ENCODE measurements around the gene FBXW8. TPM values are rescaled to one million over a fixed set of nuclear protein-coding genes. Genes with fewer than 3 reads are reported as not detected.

The FBXW8 gene
- total RNA-seq, 1 experiment from 2014 or later = 15.6 TPM

DNA sequence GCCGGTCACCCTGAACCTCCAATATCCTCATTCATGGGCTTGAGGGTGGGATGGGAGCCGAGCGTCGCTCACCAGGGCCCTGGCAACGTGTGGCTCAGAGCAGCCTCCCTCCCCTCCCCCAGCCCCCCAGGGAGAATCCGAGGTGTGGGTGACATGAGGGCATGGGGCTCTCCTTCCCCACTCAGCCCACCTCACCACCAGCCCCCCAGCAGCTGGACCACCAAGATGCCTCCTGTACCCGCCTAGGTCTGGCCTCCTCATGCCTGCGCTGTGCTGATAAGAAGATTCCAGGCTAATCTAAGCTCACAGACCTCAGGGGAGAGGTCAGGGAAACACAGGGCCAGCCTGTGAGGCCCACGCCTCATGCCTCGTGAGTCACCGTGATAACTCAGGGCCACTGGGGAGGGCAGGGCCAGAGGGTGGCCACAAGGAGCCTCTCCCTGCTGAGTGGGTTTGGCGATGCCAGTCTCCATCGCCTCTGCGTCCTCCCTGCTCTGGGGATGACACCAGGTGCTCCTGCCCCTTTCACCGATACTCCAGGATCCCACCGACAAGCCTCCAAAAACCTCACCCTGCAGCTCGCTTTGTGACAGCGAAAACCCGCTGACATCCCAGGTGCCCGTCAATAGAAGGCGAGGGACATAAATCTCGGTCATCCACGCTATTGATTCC is 131.6 kb downstream of the FBXW8 start (continued):
- TF ChIP-seq MYBL2 (CRISPR knock-in tag; IDR thresholded peaks at IDR 0.05) (no peak), CDX4 (CRISPR knock-in tag; IDR thresholded peaks at IDR 0.05; ENCODE audit: borderline replicate concordance) (no peak), CREB1 (CRISPR knock-in tag; IDR thresholded peaks at IDR 0.05) (no peak), MXD4 (CRISPR knock-in tag; IDR thresholded peaks at IDR 0.05; ENCODE audit: borderline replicate concordance) (no peak), GABPB1 (CRISPR knock-in tag; IDR thresholded peaks at IDR 0.05) (no peak), MAX (CRISPR knock-in tag; IDR thresholded peaks at IDR 0.05) (no peak), NFE2L1 (CRISPR knock-in tag; IDR thresholded peaks at IDR 0.05) (no peak), ZNF396 (CRISPR knock-in tag; IDR thresholded peaks at IDR 0.05; ENCODE audit: borderline replicate concordance) (no peak)
- TF ChIP-seq, protein P1, sequence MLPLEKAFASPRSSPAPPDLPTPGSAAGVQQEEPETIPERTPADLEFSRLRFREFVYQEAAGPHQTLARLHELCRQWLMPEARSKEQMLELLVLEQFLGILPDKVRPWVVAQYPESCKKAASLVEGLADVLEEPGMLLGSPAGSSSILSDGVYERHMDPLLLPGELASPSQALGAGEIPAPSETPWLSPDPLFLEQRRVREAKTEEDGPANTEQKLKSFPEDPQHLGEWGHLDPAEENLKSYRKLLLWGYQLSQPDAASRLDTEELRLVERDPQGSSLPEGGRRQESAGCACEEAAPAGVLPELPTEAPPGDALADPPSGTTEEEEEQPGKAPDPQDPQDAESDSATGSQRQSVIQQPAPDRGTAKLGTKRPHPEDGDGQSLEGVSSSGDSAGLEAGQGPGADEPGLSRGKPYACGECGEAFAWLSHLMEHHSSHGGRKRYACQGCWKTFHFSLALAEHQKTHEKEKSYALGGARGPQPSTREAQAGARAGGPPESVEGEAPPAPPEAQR (CRISPR knock-in tag; IDR thresholded peaks at IDR 0.05) = no peak

- POLR2A ChIA-PET = no interaction called here
- Mint-ChIP-seq H3K27ac (no peak overlapping the region), H3K27me3 (ENCODE audit: low read depth) (no peaks in the 10 kb centered on the region), H3K4me3 (no peak overlapping the region), H3K36me3 (no peaks in the 10 kb centered on the region), H3K9me3 (no peaks in the 10 kb centered on the region), H3K4me1 (peaks cover 35% of the 10 kb centered on the region)
- CTCF ChIA-PET = no interaction called here
- no peak for ATAC-seq
- no peak for DNase-seq (ENCODE audit: low spot score)
- TF ChIP-seq ZNF281 (CRISPR knock-in tag; IDR thresholded peaks at IDR 0.05) (no peak), GABPB1 (CRISPR knock-in tag; IDR thresholded peaks at IDR 0.05) (no peak), ZNF219 (CRISPR knock-in tag; IDR thresholded peaks at IDR 0.05; ENCODE audit: borderline replicate concordance) (no peak), FOXP4 (CRISPR knock-in tag; IDR thresholded peaks at IDR 0.05) (no peak), ATF2 (CRISPR knock-in tag; IDR thresholded peaks at IDR 0.05; ENCODE audit: borderline replicate concordance, low read depth) (no peak), FOXP1 (CRISPR knock-in tag; IDR thresholded peaks at IDR 0.05; ENCODE audit: borderline replicate concordance) (no peak), ZNF121 (CRISPR knock-in tag; IDR thresholded peaks at IDR 0.05) (no peak), ERG (CRISPR knock-in tag; IDR thresholded peaks at IDR 0.05) (no peak), HMGXB4 (CRISPR knock-in tag; IDR thresholded peaks at IDR 0.05) (no peak), NFE2L1 (CRISPR knock-in tag; IDR thresholded peaks at IDR 0.05) (no peak), EMX1 (CRISPR knock-in tag; IDR thresholded peaks at IDR 0.05) (no peak)
- TF ChIP-seq, protein P2, sequence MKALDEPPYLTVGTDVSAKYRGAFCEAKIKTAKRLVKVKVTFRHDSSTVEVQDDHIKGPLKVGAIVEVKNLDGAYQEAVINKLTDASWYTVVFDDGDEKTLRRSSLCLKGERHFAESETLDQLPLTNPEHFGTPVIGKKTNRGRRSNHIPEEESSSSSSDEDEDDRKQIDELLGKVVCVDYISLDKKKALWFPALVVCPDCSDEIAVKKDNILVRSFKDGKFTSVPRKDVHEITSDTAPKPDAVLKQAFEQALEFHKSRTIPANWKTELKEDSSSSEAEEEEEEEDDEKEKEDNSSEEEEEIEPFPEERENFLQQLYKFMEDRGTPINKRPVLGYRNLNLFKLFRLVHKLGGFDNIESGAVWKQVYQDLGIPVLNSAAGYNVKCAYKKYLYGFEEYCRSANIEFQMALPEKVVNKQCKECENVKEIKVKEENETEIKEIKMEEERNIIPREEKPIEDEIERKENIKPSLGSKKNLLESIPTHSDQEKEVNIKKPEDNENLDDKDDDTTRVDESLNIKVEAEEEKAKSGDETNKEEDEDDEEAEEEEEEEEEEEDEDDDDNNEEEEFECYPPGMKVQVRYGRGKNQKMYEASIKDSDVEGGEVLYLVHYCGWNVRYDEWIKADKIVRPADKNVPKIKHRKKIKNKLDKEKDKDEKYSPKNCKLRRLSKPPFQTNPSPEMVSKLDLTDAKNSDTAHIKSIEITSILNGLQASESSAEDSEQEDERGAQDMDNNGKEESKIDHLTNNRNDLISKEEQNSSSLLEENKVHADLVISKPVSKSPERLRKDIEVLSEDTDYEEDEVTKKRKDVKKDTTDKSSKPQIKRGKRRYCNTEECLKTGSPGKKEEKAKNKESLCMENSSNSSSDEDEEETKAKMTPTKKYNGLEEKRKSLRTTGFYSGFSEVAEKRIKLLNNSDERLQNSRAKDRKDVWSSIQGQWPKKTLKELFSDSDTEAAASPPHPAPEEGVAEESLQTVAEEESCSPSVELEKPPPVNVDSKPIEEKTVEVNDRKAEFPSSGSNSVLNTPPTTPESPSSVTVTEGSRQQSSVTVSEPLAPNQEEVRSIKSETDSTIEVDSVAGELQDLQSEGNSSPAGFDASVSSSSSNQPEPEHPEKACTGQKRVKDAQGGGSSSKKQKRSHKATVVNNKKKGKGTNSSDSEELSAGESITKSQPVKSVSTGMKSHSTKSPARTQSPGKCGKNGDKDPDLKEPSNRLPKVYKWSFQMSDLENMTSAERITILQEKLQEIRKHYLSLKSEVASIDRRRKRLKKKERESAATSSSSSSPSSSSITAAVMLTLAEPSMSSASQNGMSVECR (CRISPR knock-in tag; IDR thresholded peaks at IDR 0.05; ENCODE audit: borderline replicate concordance) = no peak
Measured at GRCh38 chr12:117042862-117043261, 132.1 kb downstream of the FBXW8 start.

Data from WTC11 (cell line).